ENCODE data around the gene SOX15. TPM values are rescaled to one million over a fixed set of nuclear protein-coding genes. Genes with fewer than 3 reads are reported as not detected.

The SOX15 gene
- total RNA-seq, 1 donor from 2014 or later: 1.0 TPM

GRCh38 chr17:7579834-7580603 is 9.9 kb downstream of the SOX15 start:
- peaks cover 42% of the 10 kb centered on the region for H3K4me1 Mint-ChIP-seq (ENCODE audit: low read depth)
- peak overlapping the region; percentile 97 for H3K27ac Mint-ChIP-seq
- H3K9me3 Mint-ChIP-seq (ENCODE audit: low read depth): no peaks in the 10 kb centered on the region
- H3K4me3 Mint-ChIP-seq (ENCODE audit: low read depth): no peak overlapping the region
- no peaks in the 10 kb centered on the region for H3K27me3 Mint-ChIP-seq
- H3K36me3 Mint-ChIP-seq (ENCODE audit: insufficient read depth): peaks cover 32% of the 10 kb centered on the region
- no peak for TF ChIP-seq CTCF (IDR thresholded peaks at IDR 0.05; ENCODE audit: unreplicated experiment)
- no peak for DNase-seq (ENCODE audit: low spot score, unreplicated experiment)

GRCh38 chr17:7579001-7579833 is 10.7 kb downstream of the SOX15 start, which contains the start of gene CD68:
TSS of gene CD68 (plus strand) at chr17:7579638. CDS start at chr17:7579678, 40 bp downstream.
- Mint-ChIP-seq H3K36me3 (ENCODE audit: insufficient read depth) (peaks cover 35% of the 10 kb centered on the region), H3K27ac (peak within 1 kb of the TSS; percentile 97), H3K4me3 (ENCODE audit: low read depth) (peak within 1 kb of the TSS; percentile 31), H3K4me1 (ENCODE audit: low read depth) (peaks cover 45% of the 10 kb centered on the region), H3K27me3 (no peaks in the 10 kb centered on the region), H3K9me3 (ENCODE audit: low read depth) (no peaks in the 10 kb centered on the region)
- TF ChIP-seq CTCF (IDR thresholded peaks at IDR 0.05; ENCODE audit: unreplicated experiment): no peak
- no peak for DNase-seq (ENCODE audit: low spot score, unreplicated experiment)

- Mint-ChIP-seq H3K4me1 (ENCODE audit: low read depth) (peaks cover 42% of the 10 kb centered on the region), H3K9me3 (ENCODE audit: low read depth) (no peaks in the 10 kb centered on the region), H3K4me3 (ENCODE audit: low read depth) (no peak overlapping the region), H3K27me3 (no peaks in the 10 kb centered on the region), H3K27ac (peak overlapping the region; percentile 86), H3K36me3 (ENCODE audit: insufficient read depth) (peaks cover 40% of the 10 kb centered on the region)
- no peak for TF ChIP-seq CTCF (IDR thresholded peaks at IDR 0.05; ENCODE audit: unreplicated experiment)
- DNase-seq (ENCODE audit: low spot score, unreplicated experiment): no peak
Measured at GRCh38 chr17:7577327-7578199, 12.3 kb downstream of the SOX15 start.

- Mint-ChIP-seq H3K9me3 (ENCODE audit: low read depth) (no peaks in the 10 kb centered on the region), H3K4me3 (ENCODE audit: low read depth) (no peak overlapping the region), H3K27me3 (no peaks in the 10 kb centered on the region), H3K4me1 (ENCODE audit: low read depth) (peaks cover 42% of the 10 kb centered on the region), H3K27ac (peak overlapping the region; percentile 86), H3K36me3 (ENCODE audit: insufficient read depth) (peaks cover 38% of the 10 kb centered on the region)
- TF ChIP-seq CTCF (IDR thresholded peaks at IDR 0.05; ENCODE audit: unreplicated experiment): no peak
- no peak for DNase-seq (ENCODE audit: low spot score, unreplicated experiment)
Measured at GRCh38 chr17:7576432-7576937, 13.4 kb downstream of the SOX15 start.
